H9 (cell line): ENCODE data around the gene PPFIA2. TPM values are rescaled to one million over a fixed set of nuclear protein-coding genes. Genes with fewer than 3 reads are reported as not detected.

Source experiments
- DNase-seq: peaks from one replicate; pipeline ENCODE4 v3.0.0-alpha.2; 2017
- H2AFZ ChIP-seq: one replicate; pipeline ENCODE4 v1.6.1; 2013; ENCODE audit warnings: mild to moderate bottlenecking, low read length, control low read depth, moderate library complexity
- H2AK5ac ChIP-seq: 2 replicates; pipeline ENCODE4 v1.6.1; 2013; ENCODE audit warnings: low read length, control low read depth, mixed read lengths; ENCODE audit not compliant: insufficient read length
- H2BK120ac ChIP-seq: one replicate; pipeline ENCODE4 v1.6.1; 2013; ENCODE audit warnings: low read depth, mild to moderate bottlenecking, low read length, control low read depth, inconsistent platforms; ENCODE audit not compliant: poor library complexity, severe bottlenecking
- H2BK12ac ChIP-seq: 2 replicates; pipeline ENCODE4 v1.6.1; 2013; ENCODE audit warnings: low read length, control low read depth, mixed read lengths, low read depth; ENCODE audit not compliant: insufficient read length
- H2BK15ac ChIP-seq: 2 replicates; pipeline ENCODE4 v1.6.1; 2013; ENCODE audit warnings: low read depth, low read length, control low read depth
- H2BK20ac ChIP-seq: one replicate; pipeline ENCODE4 v1.6.1; 2013; ENCODE audit warnings: low read depth, mild to moderate bottlenecking, low read length, control low read depth, inconsistent platforms; ENCODE audit not compliant: poor library complexity, severe bottlenecking
- H2BK5ac ChIP-seq: 2 replicates; pipeline ENCODE4 v1.6.1; 2013; ENCODE audit warnings: low read length, control low read depth, mixed read lengths; ENCODE audit not compliant: insufficient read length
- H3K14ac ChIP-seq: 2 replicates; pipeline ENCODE4 v1.6.1; 2013; ENCODE audit warnings: low read length, control low read depth; ENCODE audit not compliant: insufficient read depth
- H3K18ac ChIP-seq: 2 replicates; pipeline ENCODE4 v1.6.1; 2013; ENCODE audit warnings: low read depth, mild to moderate bottlenecking, mixed read lengths, low read length, control low read depth; ENCODE audit not compliant: insufficient read length
- H3K23ac ChIP-seq: 2 replicates; pipeline ENCODE4 v1.6.1; 2013; ENCODE audit warnings: low read length, control low read depth, mixed read lengths, low read depth; ENCODE audit not compliant: insufficient read length
- H3K23me2 ChIP-seq: 2 replicates; pipeline ENCODE4 v1.6.1; 2013; ENCODE audit warnings: low read depth, mild to moderate bottlenecking, mixed read lengths, low read length, control low read depth; ENCODE audit not compliant: insufficient read length, poor library complexity, severe bottlenecking
- H3K27ac ChIP-seq: 2 replicates; pipeline ENCODE4 v1.5.1; 2013; ENCODE audit warnings: low read length, control low read depth, mixed read lengths, low read depth; ENCODE audit not compliant: insufficient read length
- H3K27me3 ChIP-seq: 2 replicates; pipeline ENCODE4 v1.6.1; 2013; ENCODE audit warnings: low read length, control low read depth, inconsistent platforms; ENCODE audit not compliant: insufficient read depth
- H3K4ac ChIP-seq: 2 replicates; pipeline ENCODE4 v1.6.1; 2013; ENCODE audit warnings: low read depth, mild to moderate bottlenecking, control low read depth, inconsistent platforms, low read length, moderate library complexity
- H3K4me1 ChIP-seq: 2 replicates; pipeline ENCODE4 v1.6.1; 2013; ENCODE audit warnings: low read length, control low read depth, inconsistent platforms; ENCODE audit not compliant: insufficient read depth
- H3K4me2 ChIP-seq: 2 replicates; pipeline ENCODE4 v1.6.1; 2013; ENCODE audit warnings: low read length, control low read depth, mixed read lengths; ENCODE audit not compliant: insufficient read length, insufficient read depth
- H3K56ac ChIP-seq: 2 replicates; pipeline ENCODE4 v1.6.1; 2013; ENCODE audit warnings: low read depth, mild to moderate bottlenecking, mixed read lengths, low read length, control low read depth; ENCODE audit not compliant: insufficient read length
- H3K79me1 ChIP-seq: 2 replicates; pipeline ENCODE4 v1.6.1; 2013; ENCODE audit warnings: low read depth, mild to moderate bottlenecking, moderate library complexity, low read length, control low read depth, inconsistent platforms; ENCODE audit not compliant: insufficient read depth, poor library complexity, severe bottlenecking
- H3K79me2 ChIP-seq: 2 replicates; pipeline ENCODE4 v1.6.1; 2013; ENCODE audit warnings: low read length, control low read depth, inconsistent platforms; ENCODE audit not compliant: insufficient read depth
- H3K9ac ChIP-seq: 2 replicates; pipeline ENCODE4 v1.6.1; 2013; ENCODE audit warnings: low read length, control low read depth, mixed read lengths; ENCODE audit not compliant: insufficient read length; ENCODE audit errors: extremely low read depth
- H3K9me3 ChIP-seq: one replicate; pipeline ENCODE4 v1.6.1; 2013; ENCODE audit warnings: low read depth, low read length, inconsistent platforms; ENCODE audit not compliant: control insufficient read depth
- H3T11ph ChIP-seq: one replicate; pipeline ENCODE4 v1.6.1; 2013; ENCODE audit warnings: mild to moderate bottlenecking, low read length, control low read depth, inconsistent platforms
- H4K20me1 ChIP-seq: one replicate; pipeline ENCODE4 v1.6.1; 2013; ENCODE audit not compliant: control insufficient read depth, insufficient read length, insufficient read depth
- H4K5ac ChIP-seq: 2 replicates; pipeline ENCODE4 v1.6.1; 2013; ENCODE audit warnings: low read depth, mild to moderate bottlenecking, mixed read lengths, low read length, control low read depth; ENCODE audit not compliant: insufficient read length
- H4K8ac ChIP-seq: replicated peaks from 2 replicates; pipeline ENCODE4 v1.6.1; 2013; ENCODE audit warnings: low read length, control low read depth, mixed read lengths, low read depth; ENCODE audit not compliant: insufficient read length
- H4K91ac ChIP-seq: 2 replicates; pipeline ENCODE4 v1.6.1; 2013; ENCODE audit warnings: low read depth, mild to moderate bottlenecking, moderate library complexity, mixed read lengths, low read length, control low read depth; ENCODE audit not compliant: insufficient read length
- H3K27ac Mint-ChIP-seq, 3 experiments: 2 replicates in 2 of 3; 3 replicates in 1 of 3; pipeline ENCODE4 v1.8.0; 2020 to 2021; ENCODE audit warnings: mixed read lengths in 3 of 3, mild to moderate bottlenecking in 1 of 3, moderate library complexity in 1 of 3
- H3K27me3 Mint-ChIP-seq: 2 replicates; pipeline ENCODE4 v1.8.0; 2021; ENCODE audit warnings: low read depth, mild to moderate bottlenecking, moderate library complexity, mixed read lengths
- H3K36me3 Mint-ChIP-seq, 3 experiments: 2 replicates in 2 of 3; 3 replicates in 1 of 3; pipeline ENCODE4 v1.8.0; 2020 to 2021; ENCODE audit warnings: low read depth in 3 of 3, mixed read lengths in 3 of 3; ENCODE audit not compliant: insufficient read depth in 1 of 3
- H3K4me1 Mint-ChIP-seq, 2 experiments: 2 replicates each; pipeline ENCODE4 v1.8.0; 2020; ENCODE audit warnings: mixed read lengths in 2 of 2
- H3K4me3 Mint-ChIP-seq, 2 experiments: 2 replicates in 1 of 2; 3 replicates in 1 of 2; pipeline ENCODE4 v1.8.0; 2020 to 2021; ENCODE audit warnings: mild to moderate bottlenecking in 2 of 2, mixed read lengths in 2 of 2, moderate library complexity in 1 of 2
- H3K9me3 Mint-ChIP-seq, 2 experiments: 2 replicates in 1 of 2; 3 replicates in 1 of 2; pipeline ENCODE4 v1.8.0; 2020; ENCODE audit warnings: mild to moderate bottlenecking in 2 of 2, mixed read lengths in 2 of 2, moderate library complexity in 1 of 2
- CTCF ChIP-seq: fragments of 200-600 bp; sonication (generic); conservative IDR thresholded peaks from 3 replicates; pipeline ENCODE4 v1.8.0; 2021; ENCODE audit warnings: antibody characterized with exemption, mild to moderate bottlenecking
- WGBS: extraction: QIAGEN DNeasy Blood & Tissue Kit; methylation state at CpG from one replicate; pipeline ENCODE4 v1.1.7; 2013; ENCODE audit warnings: missing lambda C conversion rate, low lambda C conversion rate, mixed read lengths; ENCODE audit not compliant: insufficient read length; ENCODE audit errors: extremely low coverage; 5-methylcytosine and 5-hydroxymethylcytosine counted together
- total RNA-seq: library from RNA; stranded (reverse); gene quantifications from 2 replicates; pipeline ENCODE4 v1.2.1, GENCODE V29; 2021

The PPFIA2 gene
- total RNA-seq, 1 experiment from 2014 or later, result 1.3 TPM

- no peak overlapping the region for H3K4ac ChIP-seq
- no peak overlapping the region for H3K9ac ChIP-seq
- H3K23me2 ChIP-seq, result no peaks in the 10 kb centered on the region
- H3K56ac ChIP-seq, result no peak overlapping the region
- no peak overlapping the region for H3K18ac ChIP-seq
- H2BK5ac ChIP-seq, result no peak overlapping the region
- H3K27me3 Mint-ChIP-seq, result no peaks in the 10 kb centered on the region
- no peak overlapping the region for H4K8ac ChIP-seq
- H3K9me3 Mint-ChIP-seq, result no peaks in the 10 kb centered on the region
- no CpG with 5 or more reads among the region's 3 CpGs for WGBS
- no peaks in the 10 kb centered on the region for H3K79me1 ChIP-seq
- no peak overlapping the region for H2BK120ac ChIP-seq
- H3K79me2 ChIP-seq, result no peaks in the 10 kb centered on the region
- H3K9me3 ChIP-seq, result no peaks in the 10 kb centered on the region
- no peak overlapping the region for H3T11ph ChIP-seq
- no peak overlapping the region for H3K14ac ChIP-seq
- no peaks in the 10 kb centered on the region for H3K4me1 Mint-ChIP-seq
- H3K36me3 Mint-ChIP-seq, result no peaks in the 10 kb centered on the region
- H3K27ac ChIP-seq, result no peak overlapping the region
- no peaks in the 10 kb centered on the region for H3K27me3 ChIP-seq
- no peak overlapping the region for H2BK20ac ChIP-seq
- H3K23ac ChIP-seq, result no peak overlapping the region
- no peaks in the 10 kb centered on the region for H4K20me1 ChIP-seq
- TF ChIP-seq CTCF, result no peak
- no peak overlapping the region for H3K4me2 ChIP-seq
- no peak overlapping the region for H4K5ac ChIP-seq
- H2BK15ac ChIP-seq, result no peak overlapping the region
- no peak for DNase-seq
- no peak overlapping the region for H2BK12ac ChIP-seq
- H3K4me3 Mint-ChIP-seq, result no peak overlapping the region
- H3K4me1 ChIP-seq, result no peaks in the 10 kb centered on the region
- no peak overlapping the region for H4K91ac ChIP-seq
- no peak overlapping the region for H3K27ac Mint-ChIP-seq
- H2AFZ ChIP-seq, result no peak overlapping the region
- no peak overlapping the region for H2AK5ac ChIP-seq
Observed at GRCh38 chr12:81712536-81712935, 46.6 kb downstream of the PPFIA2 start.
